HG03280 (cell line): ENCODE data around the gene CSN3.
"Not testable (repeated sequence)": the region's sequence is repeated elsewhere in the genome, so short reads cannot be mapped to it uniquely, and the experiment has no call there.

Source experiments
- ATAC-seq: cut with Tn5 transposase; IDR thresholded peaks from one replicate; pipeline ENCODE4 v1.9.1; 2021; ENCODE audit warnings: mild to moderate bottlenecking, moderate library complexity; ENCODE audit not compliant: unreplicated experiment

CSN3 gene

GRCh38 chr4:70242297-70242696 lies at the start of gene CSN3:
Gene CSN3 (plus strand): TSS chr4:70242597. CDS start chr4:70244820, 2,223 bp downstream.
- not testable (repeated sequence) for ATAC-seq

- ATAC-seq, result no peak
These were observed 49.5 kb upstream of the CSN3 start for GRCh38 chr4:70192895-70193294.

GRCh38 chr4:70195425-70195824 lies 47.0 kb upstream of the CSN3 start, which contains the start of gene ODAM:
Gene ODAM (plus strand): TSS chr4:70195725. CDS start chr4:70196544, 819 bp downstream.
- ATAC-seq, result no peak

GRCh38 chr4:70196857-70197256 lies 45.5 kb upstream of the CSN3 start:
- no peak for ATAC-seq

- ATAC-seq, result no peak
These were observed 44.6 kb upstream of the CSN3 start for GRCh38 chr4:70197842-70198241.

- no peak for ATAC-seq
These were observed 38.8 kb upstream of the CSN3 start for GRCh38 chr4:70203601-70204000.

- not testable (repeated sequence) for ATAC-seq
These were observed 29.6 kb upstream of the CSN3 start for GRCh38 chr4:70212752-70213151.

- not testable (repeated sequence) for ATAC-seq
These were observed 26.3 kb upstream of the CSN3 start for GRCh38 chr4:70216109-70216508.

GRCh38 chr4:70216550-70216949 lies 25.8 kb upstream of the CSN3 start:
- ATAC-seq, result not testable (repeated sequence)

- not testable (repeated sequence) for ATAC-seq
These were observed 21.0 kb upstream of the CSN3 start for GRCh38 chr4:70221389-70221788.

- ATAC-seq, result not testable (repeated sequence)
These were observed 20.6 kb upstream of the CSN3 start for GRCh38 chr4:70221818-70222217.

GRCh38 chr4:70225824-70226223 lies 16.6 kb upstream of the CSN3 start, which contains the start of gene FDCSP:
Gene FDCSP (plus strand): TSS chr4:70226124. CDS start chr4:70231195, 5,071 bp downstream.
- no peak for ATAC-seq

- no peak for ATAC-seq
These were observed 6.3 kb upstream of the CSN3 start for GRCh38 chr4:70236125-70236524.

- no peak for ATAC-seq
These were observed 3.1 kb upstream of the CSN3 start for GRCh38 chr4:70239131-70239883.

- ATAC-seq, result no peak
These were observed 2.4 kb upstream of the CSN3 start for GRCh38 chr4:70239884-70240591.

- no peak for ATAC-seq
These were observed 694 bp downstream of the CSN3 start for GRCh38 chr4:70243091-70243490.

GRCh38 chr4:70251250-70251944 lies 9.0 kb downstream of the CSN3 start:
- no peak for ATAC-seq

- no peak for ATAC-seq
These were observed 9.5 kb downstream of the CSN3 start for GRCh38 chr4:70251945-70252277.

GRCh38 chr4:70269674-70270073 lies 27.3 kb downstream of the CSN3 start:
- no peak for ATAC-seq

GRCh38 chr4:70277121-70277520 lies 34.7 kb downstream of the CSN3 start:
- no peak for ATAC-seq

GRCh38 chr4:70280567-70280966 lies 38.2 kb downstream of the CSN3 start:
- no peak for ATAC-seq

- no peak for ATAC-seq
These were observed 46.3 kb downstream of the CSN3 start for GRCh38 chr4:70288651-70289050.
